ENCODE data around the gene LRRC56.

LRRC56 gene

DNA sequence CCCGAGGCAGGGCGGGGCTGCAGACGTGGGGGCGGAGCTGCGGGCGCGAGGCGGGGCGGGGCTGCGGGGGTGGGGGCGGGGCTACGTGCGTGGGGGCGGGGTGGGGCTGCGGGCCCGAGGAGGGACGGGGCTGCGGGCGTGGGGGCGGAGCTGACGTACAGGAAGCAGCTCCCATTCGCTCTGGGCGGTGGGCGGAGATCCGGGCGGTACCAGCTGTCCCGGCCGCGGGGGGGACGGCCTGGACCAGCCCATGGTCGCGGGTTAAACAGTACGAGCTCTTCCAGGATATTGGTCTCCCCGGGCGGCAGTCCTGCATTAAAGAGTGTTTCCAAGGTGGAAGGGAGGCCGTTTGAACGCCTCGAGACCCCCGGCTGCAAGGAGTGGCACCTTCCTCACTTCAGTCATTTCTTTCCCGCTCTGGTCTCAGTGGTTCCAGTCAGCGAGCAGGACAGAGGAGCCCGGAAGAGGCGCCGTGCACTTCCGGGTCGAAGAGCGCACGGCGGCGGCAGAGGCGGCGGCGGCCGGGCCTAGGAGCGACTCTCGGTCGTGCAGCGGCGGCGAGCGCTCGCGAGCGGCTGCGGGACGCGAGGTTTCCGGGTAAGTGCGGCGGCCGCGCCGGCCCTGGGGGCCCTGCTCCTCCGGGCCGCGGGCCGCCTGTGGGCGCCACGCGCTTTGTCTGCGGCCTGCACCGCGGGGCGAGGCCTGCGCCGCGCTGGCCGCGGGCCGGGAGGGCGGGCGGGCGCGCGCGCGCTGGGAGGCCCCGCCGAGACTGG is 38.9 kb downstream of the LRRC56 start, which contains the start of gene PHRF1:
TSS of gene PHRF1 (plus strand) at position 475 of the 773 bp plus-strand sequence. CDS start 5,043 bp downstream, outside the sequence.
- peak; percentile 89 for DNase-seq

DNA sequence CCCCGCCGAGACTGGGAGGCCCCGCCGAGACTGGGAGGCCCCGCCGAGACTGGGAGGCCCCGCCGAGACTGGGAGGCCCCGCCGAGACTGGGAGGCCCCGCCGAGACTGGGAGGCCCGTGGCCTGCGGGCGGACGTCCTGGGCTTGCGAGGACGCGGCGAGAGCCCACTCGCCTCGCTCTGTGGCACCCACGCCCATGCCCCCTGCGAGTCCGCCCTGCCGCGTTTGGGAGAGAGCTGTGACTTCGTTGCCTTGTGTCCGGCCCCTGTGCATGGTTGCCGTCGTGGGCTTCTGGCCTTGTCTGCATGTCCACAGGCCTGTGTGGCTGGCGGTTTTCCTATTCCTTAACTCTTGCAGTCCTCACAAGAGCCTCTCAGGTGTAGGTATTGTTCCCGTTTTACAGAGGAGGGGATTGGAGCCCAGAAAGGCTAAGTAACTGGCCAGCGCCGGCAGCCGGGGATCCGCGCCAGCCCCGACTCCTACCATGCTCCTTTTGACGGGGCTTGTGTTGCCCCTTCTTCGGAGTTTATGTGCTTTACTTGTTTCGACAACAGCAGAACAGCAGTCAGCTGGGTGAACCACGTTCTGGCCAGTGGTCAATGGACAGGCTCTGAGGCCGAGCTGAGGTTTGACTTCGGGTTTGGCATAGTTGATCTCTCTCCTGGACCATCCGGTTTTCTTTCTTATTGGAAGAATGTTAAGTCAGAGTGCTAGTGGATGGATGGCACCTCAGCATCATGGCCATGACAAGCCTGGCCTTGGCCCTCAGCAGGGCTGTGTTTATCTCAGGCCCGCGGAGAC is 39.7 kb downstream of the LRRC56 start:
- DNase-seq: no peak

DNA sequence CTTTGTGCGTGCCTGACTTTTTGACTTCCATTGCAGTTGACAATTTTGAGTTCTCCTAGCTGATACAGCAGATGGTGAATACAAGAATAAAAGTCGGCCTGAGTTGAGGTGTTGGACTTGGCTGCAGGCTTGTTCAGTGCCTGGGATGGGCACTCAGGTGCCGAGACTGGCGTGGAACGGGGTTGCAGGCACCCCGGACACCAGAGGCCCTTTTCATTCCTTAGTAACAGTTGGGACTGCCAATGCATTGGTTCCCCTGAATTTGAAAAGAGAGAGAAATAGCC is 40.2 kb downstream of the LRRC56 start:
- no peak for DNase-seq

DNA sequence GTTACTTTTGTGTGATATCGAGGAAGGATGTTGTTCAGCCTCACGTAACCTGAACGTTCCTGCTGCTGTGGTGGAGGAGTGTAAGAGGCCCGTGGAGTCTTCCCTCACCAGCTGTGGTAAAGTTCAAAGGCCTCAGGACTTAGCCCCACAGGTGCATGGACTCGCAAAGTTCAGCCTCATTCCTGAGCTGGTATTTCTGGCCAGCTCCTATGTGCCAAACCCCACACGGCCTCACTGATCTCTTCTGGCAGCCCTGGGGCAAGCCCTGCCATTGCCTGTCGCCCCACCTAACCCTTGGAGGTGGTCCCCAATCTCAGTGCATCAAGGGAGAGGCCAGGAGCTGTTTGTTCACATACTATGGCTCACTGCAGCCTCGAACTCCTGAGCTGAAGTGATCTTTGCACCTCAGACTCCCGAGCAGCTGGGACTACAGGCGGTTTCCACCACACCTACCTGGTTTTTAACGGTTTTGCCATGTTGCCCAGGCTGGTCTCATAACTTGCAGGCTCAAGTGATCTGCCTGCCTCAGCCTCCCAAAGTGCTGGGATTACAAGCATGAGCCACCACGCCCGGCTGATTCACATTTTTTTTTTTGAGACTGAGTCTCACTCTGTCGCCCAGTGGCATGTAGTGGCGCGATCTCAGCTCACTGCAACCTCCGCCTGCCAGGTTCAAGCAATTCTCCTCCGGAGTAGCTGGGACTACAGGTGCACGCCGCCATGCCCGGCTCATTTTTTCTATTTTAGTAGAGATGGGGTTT is 41.1 kb downstream of the LRRC56 start:
- no peak for DNase-seq

DNA sequence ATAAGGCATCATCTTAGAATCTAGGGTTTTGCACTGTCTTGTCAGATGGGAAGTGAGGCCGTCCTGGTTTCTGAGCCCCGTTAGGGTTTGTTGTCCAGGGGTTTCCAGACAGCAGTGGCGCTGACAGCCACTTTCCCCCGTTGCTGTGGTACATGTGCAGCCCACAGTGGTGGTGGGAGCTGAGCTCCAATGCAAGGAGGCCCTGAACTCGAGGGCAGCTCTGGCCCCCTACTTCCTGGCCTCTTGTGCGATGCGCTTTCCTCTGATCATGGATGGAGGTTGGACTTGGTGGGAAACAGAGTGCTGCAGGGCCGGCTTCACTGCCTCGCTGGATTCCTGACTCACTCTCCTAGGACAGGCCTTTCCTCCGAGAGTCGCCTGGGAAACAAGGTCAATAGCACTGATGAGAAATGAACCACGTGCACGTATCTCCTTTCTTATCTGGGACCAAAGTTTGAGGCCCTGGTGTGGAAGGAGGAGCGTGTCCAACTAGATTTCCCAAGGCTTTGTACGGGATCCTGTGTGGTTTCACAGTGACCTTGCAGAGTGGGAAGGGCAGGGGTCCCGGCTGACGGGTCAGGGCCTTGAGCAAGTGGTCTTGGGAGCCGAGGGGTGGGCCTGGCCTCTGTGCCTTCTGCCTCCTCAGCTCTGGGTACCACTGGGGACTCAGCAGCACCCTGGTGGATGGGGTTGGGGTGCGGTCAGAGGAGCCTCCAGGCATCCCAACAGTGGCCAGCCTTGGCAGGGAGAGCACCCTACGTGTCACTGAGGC is 42.7 kb downstream of the LRRC56 start:
- no peak for DNase-seq

DNA sequence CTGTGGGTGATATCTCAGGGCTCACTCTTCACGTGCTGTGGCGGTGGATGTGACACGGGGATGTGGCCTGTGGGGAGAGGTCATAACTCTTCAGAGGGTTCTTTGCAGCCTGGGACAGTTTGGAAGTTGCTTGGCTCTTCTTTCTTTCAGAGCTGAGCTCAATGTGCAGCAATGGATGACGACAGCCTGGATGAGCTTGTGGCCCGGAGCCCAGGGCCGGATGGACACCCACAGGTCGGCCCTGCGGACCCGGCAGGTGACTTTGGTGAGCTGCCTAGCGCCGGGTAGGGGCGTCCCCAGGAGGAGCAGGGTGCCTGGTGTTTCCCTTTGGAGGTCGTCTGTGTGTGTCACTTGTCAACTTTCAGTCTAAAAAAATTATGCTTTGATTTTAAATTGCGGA is 44.0 kb downstream of the LRRC56 start:
- no peak for DNase-seq

DNA sequence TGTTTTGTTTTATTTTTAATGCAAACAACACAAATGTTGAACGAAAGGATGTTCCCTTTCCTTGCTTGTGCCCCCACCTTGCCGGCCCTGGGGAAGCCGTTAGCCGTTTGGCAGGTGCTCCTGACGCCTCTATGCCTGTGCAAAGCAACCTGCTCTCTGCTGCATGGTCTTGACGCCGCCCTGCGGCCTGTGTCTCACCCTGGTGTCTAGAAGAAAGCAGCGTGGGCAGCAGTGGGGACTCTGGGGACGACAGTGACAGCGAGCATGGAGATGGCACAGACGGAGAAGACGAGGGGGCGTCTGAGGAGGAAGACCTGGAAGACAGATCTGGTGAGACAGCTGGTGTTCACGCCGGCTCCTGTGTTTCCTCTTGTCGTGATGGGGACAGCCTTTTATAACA is 44.4 kb downstream of the LRRC56 start:
- DNase-seq: no peak

DNA sequence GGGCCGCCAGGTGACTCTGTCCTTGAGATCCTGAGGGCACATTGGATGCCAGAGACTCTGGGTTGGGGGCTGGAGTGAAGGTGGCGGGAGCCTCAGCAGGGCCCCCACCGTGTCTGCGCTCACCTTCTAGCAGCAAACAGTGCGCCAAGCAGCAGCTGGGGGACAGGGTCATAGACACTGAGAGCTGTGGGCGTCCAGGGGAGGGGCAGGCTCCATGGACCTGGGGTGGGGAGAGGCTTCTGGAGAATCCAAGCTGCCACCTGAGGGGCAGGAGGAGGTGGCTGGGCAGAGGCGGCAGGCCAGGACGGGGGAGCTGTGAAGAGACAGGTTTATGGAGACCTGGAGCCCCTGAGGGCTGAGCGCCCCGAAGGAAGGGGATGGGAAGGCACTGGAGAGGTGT is 47.0 kb downstream of the LRRC56 start:
- DNase-seq: no peak

DNA sequence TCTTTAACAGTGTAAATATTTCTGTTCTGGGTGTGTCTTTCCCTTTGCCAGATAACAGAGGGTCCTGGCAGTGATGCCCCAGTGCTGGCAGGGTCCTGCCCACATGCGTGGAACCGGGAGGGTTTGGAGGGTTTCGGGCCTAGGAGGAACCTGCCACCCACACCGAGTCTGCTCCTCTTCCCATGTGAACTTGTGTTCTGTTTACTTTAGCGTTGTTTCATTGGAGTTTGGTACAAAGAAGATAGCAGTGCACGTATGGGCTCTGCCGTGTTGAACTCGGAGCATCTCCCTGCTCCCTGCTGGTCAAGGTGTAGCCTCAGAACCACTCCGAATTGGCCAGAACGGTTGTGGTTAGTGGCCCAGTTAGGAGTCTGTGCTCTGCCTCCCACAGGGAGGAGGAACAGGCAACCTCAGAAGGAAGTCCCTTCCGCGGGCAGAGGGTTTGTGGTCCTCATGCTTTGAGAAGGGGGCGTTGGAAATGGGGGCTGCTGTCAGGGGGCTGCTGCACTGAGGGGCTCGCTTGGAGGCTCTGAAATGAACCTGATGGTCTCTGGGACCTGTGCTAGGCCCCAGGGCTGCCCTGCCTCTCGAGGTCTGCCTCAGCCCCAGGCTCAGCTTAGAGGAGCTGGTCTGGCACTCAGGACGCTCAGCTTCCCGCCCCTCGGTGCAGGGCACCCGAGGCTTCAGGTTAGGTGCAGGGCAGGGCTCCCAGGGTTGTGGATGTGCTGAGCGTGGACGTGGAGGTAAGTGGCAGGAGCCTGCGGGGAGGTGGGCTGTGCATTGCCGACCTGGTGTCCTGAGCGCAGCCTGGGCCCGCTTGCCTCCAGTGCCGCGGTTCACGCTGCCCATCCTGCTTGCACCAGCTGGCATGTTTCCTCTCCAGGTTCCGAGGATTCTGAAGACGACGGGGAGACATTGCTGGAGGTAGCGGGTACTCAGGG is 49.3 kb downstream of the LRRC56 start:
- no peak for DNase-seq

DNA sequence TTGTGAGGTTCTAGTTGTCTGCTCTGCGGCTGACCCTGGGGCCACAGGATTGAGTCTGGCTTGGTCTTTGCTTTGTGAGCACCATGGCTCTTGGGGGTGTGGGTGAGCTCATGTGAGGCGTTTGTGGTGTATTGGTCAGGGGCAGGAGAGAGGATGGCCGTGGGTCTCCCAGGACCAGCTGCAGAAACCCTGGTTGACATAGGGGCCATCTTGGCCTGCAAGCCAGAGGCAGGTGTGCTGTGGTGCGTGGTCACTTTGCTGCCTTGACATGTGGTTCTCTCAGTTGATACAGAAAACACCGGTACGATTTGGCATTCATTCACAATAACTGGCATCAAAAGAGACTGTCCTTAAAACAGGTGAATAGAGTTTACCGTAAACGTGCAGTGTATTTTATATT is 50.2 kb downstream of the LRRC56 start:
- DNase-seq: no peak

DNA sequence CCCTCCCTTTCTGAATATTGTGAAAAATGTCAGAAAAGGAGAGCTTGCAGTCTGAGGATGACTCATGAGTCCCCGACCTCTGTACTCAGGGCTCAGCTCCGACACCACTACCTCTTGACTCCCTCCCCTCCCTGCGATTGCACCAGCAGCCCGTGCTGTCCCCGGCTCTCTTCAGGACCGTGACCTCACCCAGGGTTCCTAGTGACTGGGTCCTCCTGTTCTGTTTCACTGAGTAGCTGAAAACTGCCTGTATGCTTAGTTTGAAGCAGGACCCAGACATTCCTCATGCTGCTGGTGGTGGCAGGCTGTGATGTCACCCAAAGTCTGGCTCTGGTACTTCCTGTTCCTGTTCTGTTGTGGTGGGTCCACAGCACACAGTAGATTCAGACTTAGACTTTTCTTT is 50.7 kb downstream of the LRRC56 start:
- no peak for DNase-seq

DNA sequence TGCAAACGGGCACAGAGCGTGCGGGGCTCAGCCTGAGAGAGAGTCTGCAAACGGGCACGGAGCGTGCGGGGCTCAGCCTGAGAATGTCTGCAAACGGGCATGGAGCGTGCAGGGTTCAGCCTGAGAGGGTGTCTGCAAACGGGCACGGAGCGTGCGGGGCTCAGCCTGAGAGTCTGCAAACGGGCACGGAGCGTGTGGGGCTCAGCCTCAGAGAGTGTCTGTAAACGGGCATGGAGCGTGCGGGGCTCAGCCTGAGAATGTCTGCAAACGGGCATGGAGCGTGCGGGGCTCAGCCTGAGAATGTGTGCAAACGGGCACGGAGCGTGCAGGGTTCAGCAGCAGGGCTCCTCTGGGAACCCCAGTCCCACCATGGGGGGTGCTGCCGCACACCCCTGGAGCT is 52.5 kb downstream of the LRRC56 start:
- no peak for DNase-seq

DNA sequence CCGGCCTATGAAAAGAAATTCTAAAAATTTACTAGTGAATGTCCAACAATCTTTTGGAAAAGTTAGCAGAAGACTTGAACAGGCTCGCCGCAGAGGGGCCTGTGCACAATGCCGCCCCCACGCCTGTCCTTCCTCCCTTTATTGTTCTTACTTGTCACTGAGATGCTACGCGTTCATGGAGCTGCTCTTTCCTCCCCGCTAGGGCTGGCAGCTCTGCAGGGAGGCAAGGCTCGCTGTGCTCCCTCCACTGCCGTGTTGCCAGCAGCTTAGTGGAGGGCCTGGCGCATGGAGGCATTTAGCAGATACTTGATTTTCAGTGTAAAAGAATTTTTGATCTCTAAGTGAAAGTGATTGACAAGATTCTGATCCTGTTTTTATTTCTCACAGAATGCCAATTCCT is 53.7 kb downstream of the LRRC56 start:
- DNase-seq: no peak

DNA sequence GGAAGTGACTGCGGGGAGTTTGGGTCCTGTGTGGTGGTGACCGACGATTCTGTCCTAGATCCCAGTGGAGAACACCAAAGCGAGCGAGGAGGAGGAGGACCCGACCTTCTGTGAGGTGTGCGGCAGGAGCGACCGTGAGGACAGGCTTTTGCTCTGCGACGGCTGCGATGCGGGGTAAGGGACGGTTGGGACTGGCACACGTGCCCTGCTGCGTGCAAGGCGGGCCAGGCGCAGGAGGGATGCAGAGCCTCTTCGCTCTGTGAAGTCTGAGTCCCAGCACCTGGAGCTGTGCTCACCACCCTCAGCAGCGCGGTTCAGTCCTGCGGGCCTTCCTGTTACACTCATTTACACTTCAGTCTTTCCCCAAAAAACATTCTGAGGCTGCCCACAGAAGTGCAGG is 55.2 kb downstream of the LRRC56 start:
- DNase-seq: no peak

DNA sequence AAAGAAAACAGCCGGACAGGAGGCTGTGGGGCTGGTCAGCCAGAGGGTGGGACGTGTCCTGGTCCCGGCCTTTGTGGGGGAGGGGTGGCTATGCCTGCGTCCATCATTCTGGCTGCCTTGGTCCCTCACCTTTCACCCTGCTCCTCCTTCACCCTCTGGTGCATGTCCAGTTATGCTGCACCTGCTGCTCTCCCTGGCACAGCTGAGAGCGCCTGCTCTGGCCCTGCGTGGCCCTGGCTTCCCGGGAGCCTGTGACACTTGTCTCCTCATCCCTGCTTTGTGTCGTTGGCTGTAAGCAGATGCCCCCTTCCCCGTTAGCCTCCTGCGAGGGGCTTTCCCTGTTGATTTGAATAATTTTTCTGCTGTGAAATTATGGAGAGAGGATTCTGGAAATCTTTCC is 55.6 kb downstream of the LRRC56 start:
- DNase-seq: no peak

DNA sequence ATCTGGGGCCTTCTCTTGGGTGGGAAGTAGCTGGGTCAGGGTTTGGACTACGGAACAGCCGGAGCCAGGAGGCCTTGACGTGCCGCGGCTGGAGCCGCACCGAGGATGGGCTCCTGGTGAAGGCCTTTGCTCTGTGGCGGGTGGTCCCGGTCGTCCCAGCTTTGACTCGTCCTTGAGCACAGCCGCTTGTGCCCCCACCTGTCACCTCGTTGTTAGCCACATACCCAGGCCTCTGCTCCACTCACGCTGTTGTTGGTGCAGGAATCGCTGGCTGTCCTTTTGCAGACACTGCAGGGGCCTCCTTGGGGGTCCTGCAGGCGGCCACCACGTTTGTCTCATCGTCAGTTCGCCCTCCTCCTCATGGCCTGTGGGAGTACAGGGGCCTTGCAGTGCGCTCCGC is 56.0 kb downstream of the LRRC56 start:
- DNase-seq: no peak

DNA sequence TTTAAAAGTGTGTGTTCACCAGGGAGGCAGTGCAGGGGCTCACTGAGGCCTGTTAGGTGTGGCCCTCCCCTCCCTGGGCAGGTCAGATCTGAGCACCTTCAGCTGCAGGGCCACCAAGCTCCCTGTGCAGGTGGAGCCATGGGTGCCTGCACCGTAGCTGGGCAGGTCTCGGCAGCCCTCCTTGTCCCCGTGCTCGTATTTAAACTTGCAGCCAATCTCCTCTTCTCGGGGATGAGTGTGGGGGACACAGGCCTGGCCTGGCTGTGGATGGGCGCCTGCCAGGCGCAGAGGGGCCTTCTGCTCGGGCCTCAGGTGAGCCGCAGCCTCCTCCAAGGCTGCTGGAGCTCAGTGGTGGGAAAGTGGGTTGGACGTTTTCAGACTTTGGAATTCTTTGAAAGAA is 58.1 kb downstream of the LRRC56 start:
- DNase-seq: no peak

DNA sequence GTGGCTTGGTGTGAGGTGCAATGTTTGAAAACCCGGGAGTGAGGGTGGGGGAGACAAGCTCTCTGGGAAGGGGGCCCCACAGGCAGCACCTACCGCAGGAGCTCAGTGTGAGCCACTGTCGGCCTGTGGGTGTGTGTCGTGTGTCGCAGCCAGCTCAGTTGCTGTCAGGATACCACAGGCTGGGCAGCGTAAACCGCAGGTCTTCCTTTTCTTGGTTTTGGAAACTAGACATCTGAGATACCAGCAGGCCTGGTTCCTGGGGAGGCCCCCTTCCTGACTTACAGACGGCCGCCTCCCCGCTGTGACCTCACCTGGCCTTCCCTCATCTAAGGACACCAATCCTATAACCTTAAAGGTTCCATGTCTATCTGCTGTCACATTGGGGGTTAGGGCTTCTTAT is 59.0 kb downstream of the LRRC56 start:
- no peak for DNase-seq

DNA sequence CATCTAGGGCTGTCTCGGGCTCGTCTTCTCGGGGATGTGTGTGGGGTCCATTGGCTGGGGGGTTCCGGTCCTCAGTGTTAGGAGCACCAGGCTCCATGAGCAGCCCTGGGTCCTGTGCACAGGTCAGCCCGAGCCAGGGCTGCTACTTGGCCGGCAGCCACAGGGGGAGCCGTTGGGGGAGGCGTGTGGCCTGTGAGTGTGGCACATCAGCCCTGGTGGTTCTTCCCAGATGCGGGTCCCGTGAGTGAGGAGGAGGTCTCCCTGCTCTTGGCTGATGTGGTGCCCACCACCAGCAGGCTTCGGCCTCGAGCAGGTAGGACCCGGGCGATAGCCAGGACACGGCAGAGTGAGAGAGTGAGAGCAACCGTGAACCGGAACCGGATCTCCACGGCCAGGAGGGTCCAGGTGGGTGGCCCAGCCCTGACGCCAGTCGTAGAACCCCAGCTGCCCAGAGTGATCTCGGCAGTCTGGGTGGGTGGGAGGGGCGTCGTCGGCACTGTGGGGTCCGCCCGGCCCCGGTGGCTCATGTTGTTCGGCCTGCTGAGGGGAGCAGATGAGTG is 59.9 kb downstream of the LRRC56 start:
- no peak for DNase-seq

DNA sequence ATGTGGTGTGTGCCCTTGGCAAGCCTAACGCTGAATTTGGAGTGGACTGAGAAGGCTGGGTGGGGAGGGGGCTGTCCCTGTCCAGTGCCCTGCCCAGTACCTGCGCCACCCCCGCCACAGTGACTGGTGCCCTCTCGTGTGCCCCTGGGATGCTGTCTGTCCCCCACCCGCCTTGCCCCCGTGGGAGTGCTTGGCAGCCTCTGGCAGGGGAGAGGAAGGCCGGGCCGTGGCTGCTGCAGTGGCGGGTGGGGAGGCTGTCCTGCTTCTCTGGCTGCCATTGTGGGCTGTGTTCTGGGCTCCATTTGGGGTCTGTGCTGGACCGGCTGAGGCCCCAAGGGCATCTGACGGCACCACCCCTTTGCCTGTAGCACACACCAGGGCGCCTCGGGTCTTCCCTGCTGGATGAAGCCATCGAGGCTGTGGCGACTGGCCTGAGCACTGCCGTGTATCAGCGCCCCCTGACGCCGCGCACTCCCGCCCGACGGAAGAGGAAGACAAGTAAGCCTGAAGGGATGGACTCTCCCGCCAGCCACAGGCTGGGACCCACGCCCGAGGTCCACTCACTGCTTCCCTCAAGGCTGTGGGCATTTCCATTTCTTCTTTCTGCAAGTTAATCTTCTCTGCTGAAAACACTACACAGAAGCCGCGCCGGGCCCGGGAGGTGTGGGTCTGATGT is 60.8 kb downstream of the LRRC56 start:
- DNase-seq: no peak

Measured in DMS153 (cell line).